ENCODE measurements around the gene SDK1.

- TF ChIP-seq, protein P1, sequence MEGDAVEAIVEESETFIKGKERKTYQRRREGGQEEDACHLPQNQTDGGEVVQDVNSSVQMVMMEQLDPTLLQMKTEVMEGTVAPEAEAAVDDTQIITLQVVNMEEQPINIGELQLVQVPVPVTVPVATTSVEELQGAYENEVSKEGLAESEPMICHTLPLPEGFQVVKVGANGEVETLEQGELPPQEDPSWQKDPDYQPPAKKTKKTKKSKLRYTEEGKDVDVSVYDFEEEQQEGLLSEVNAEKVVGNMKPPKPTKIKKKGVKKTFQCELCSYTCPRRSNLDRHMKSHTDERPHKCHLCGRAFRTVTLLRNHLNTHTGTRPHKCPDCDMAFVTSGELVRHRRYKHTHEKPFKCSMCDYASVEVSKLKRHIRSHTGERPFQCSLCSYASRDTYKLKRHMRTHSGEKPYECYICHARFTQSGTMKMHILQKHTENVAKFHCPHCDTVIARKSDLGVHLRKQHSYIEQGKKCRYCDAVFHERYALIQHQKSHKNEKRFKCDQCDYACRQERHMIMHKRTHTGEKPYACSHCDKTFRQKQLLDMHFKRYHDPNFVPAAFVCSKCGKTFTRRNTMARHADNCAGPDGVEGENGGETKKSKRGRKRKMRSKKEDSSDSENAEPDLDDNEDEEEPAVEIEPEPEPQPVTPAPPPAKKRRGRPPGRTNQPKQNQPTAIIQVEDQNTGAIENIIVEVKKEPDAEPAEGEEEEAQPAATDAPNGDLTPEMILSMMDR (IDR thresholded peaks at IDR 0.05): no peak
- no peak for TF ChIP-seq SP1 (CRISPR knock-in tag; conservative IDR thresholded peaks at IDR 0.05)
- TF ChIP-seq ZNF121 (CRISPR knock-in tag; IDR thresholded peaks at IDR 0.05): no peak
Measured at GRCh38 chr7:4066626-4067475, 765.8 kb downstream of the SDK1 start.

All from WTC11 (cell line).